CD4-positive, alpha-beta T cell (primary cell): Measurements from ENCODE around the gene CPLANE2. TPM values are rescaled to one million over a fixed set of nuclear protein-coding genes. Genes with fewer than 3 reads are reported as not detected.

Experiments used
- ATAC-seq: fragments of 200-7000 bp; cut with Tn5 transposase; one replicate; pipeline ENCODE4 v1.10.0; 2022; ENCODE audit warnings: mild to moderate bottlenecking; ENCODE audit not compliant: poor library complexity
- CTCF ChIA-PET: fragments of 350-600 bp; sonication (Branson Sonifier 250); formaldehyde crosslinking; loops from one replicate; lab custom pipeline; 2021; ENCODE audit warnings: antibody characterized with exemption, inconsistent platforms; lab: Charles Lee
- POLR2A ChIA-PET: fragments of 350-600 bp; sonication (Branson Sonifier 250); formaldehyde crosslinking; loops from one replicate; lab custom pipeline; 2021; ENCODE audit warnings: antibody characterized with exemption, inconsistent platforms; lab: Charles Lee
- DNase-seq, 14 experiments: peaks; one replicate each; pipeline ENCODE4 v3.0.0-alpha.2; 2013 to 2020; ENCODE audit warnings: mixed read lengths in 2 of 14
- H3K27ac ChIP-seq, 2 donors: one replicate each; pipeline versions ENCODE4 v1.5.1 to v1.7.0; 2013; ENCODE audit warnings: low read length in 2 of 2, low read depth in 1 of 2, mild to moderate bottlenecking in 1 of 2
- H3K27me3 ChIP-seq, 2 experiments: 1 replicate in 1 of 2; 2 replicates in 1 of 2; pipeline versions ENCODE4 v1.6.1 to v1.7.0; 2013; ENCODE audit warnings: low read length in 2 of 2, control low read depth in 1 of 2, mild to moderate bottlenecking in 1 of 2, moderate library complexity in 1 of 2; ENCODE audit not compliant: insufficient read depth in 2 of 2, control insufficient read depth in 1 of 2
- H3K36me3 ChIP-seq: one replicate; pipeline ENCODE4 v1.6.1; 2013; ENCODE audit warnings: low read length, control low read depth; ENCODE audit not compliant: insufficient read depth
- H3K4me1 ChIP-seq: one replicate; pipeline ENCODE4 v1.6.1; 2013; ENCODE audit warnings: low read length, control low read depth; ENCODE audit not compliant: insufficient read depth
- H3K4me3 ChIP-seq: one replicate; pipeline ENCODE4 v1.5.1; 2013; ENCODE audit warnings: mild to moderate bottlenecking, low read length, moderate library complexity
- H3K9me3 ChIP-seq, 2 experiments: 1 replicate in 1 of 2; 2 replicates in 1 of 2; pipeline versions ENCODE4 v1.6.1 to v1.7.0; 2013; ENCODE audit warnings: low read length in 2 of 2, mild to moderate bottlenecking in 2 of 2, control low read depth in 1 of 2, moderate library complexity in 1 of 2; ENCODE audit not compliant: control insufficient read depth in 1 of 2, insufficient read depth in 1 of 2
- H3K27ac Mint-ChIP-seq: one replicate; pipeline ENCODE4 v1.8.0; 2020; ENCODE audit warnings: mixed read lengths
- H3K27me3 Mint-ChIP-seq: one replicate; pipeline ENCODE4 v1.8.0; 2021; ENCODE audit warnings: mixed read lengths
- H3K36me3 Mint-ChIP-seq: one replicate; pipeline ENCODE4 v1.8.0; 2021; ENCODE audit warnings: low read depth, mixed read lengths
- H3K4me1 Mint-ChIP-seq: one replicate; pipeline ENCODE4 v1.8.0; 2021; ENCODE audit warnings: low read depth, mixed read lengths
- H3K4me3 Mint-ChIP-seq: one replicate; pipeline ENCODE4 v1.8.0; 2020; ENCODE audit warnings: mild to moderate bottlenecking, mixed read lengths
- H3K9me3 Mint-ChIP-seq: one replicate; pipeline ENCODE4 v1.8.0; 2020; ENCODE audit warnings: mixed read lengths
- CTCF ChIP-seq: fragments of 200-600 bp; IDR thresholded peaks from one replicate; pipeline ENCODE4 v1.8.0; 2022; ENCODE audit warnings: antibody characterized with exemption, mild to moderate bottlenecking
- intact Hi-C, 2 experiments: fragments of 100-400 bp; cut with DNase I in 1 of 2; cut with micrococcal nuclease in 1 of 2; formaldehyde crosslinking; loops; one replicate each; pipeline versions ENCODE4 v1.15.1 to v1.9.0; 2023 to 2025; cut with DNase I, micrococcal nuclease
- total RNA-seq, 174 experiments: library from RNA in 2 of 174; stranded (reverse) in 2 of 174; gene quantifications; one replicate each; pipeline ENCODE4 v1.2.3 and lab custom pipeline; 2021 to 2026

The CPLANE2 gene
- total RNA-seq, 2 experiments from 2014 or later: 5.3 to 8.4 TPM

DNA sequence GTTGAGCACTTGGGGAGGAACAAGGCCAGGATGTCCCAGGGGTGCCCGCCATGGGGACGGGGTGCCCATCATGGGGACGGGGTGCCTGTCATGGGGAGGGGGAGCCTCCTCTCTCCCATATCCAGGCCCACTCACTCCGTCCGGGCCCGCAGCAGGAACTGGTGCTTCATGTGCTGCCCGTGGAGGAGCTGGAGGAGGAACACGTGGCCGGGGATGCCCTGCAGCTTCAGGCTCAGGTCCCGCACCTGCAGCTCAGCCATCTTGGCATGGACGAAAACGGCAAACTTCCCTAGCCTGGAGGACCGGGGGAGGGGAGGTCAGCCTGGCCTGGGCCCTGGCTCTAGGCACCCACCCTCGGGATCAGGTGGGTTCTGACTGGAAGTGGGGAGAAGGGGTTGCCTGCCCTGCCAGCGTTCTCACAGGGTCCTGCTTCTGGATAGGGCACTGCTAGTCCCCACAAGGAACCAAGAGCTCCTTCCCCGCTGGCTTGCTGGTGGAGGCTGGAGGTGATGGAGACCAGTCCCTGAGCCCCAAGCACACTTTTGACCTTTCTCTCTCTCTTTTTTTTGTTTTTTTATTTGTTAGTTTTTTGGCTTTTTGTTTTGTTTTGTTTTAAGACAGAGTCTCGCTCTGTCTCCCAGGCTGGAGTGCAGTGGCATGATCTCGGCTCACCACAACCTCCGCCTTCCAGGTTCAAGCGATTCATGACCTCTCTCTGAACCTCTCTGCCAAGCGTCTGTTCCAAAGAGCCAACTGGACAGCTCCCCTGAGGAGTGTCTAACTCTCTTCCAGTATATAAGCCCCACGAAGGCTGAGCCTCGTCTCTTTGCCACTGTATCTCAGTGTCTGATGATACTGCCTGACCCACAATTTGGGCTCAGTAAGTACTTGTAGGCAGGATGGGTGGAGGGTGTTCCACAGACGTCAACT, 34.4 kb downstream of the CPLANE2 start:
- ATAC-seq (no peak), DNase-seq (no peak)

DNA sequence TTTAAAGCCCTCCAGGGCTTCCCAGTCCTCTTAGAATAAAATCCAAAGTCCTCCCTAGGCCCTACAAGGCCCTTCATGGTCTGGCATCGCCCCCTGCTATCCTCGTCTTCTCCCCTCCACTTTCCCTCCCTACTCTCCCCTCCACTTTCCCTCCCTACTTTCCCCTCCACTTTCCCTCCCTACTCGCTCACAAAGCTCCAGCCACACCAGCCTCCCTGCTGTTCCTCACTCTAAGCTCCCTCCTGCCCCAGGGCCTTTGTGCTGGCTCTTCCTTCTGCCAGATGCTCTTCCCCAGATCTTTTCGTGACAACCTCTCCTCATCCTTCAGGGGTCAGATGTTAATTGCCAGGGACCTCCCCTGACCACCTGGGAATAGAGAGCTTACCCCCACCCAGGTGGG, 37.3 kb downstream of the CPLANE2 start:
- POLR2A ChIA-PET: no interaction called here
- Histone ChIP-seq H3K36me3 (peaks cover 28% of the 10 kb centered on the region), H3K27ac (no peak overlapping the region), H3K4me3 (no peak overlapping the region), H3K27me3 (no peaks in the 10 kb centered on the region), H3K9me3 (no peaks in the 10 kb centered on the region), H3K4me1 (peaks cover 3% of the 10 kb centered on the region)
- H3K9me3 Mint-ChIP-seq: no peaks in the 10 kb centered on the region
- no peak overlapping the region for H3K4me3 Mint-ChIP-seq
- no peak for TF ChIP-seq CTCF
- H3K27me3 Mint-ChIP-seq: no peaks in the 10 kb centered on the region
- DNase-seq (no peak), ATAC-seq (no peak)
- peaks cover 33% of the 10 kb centered on the region for H3K36me3 Mint-ChIP-seq
- no peaks in the 10 kb centered on the region for H3K4me1 Mint-ChIP-seq
- intact Hi-C loops: loop anchor here in 1 of 2 experiments (10.0 kb wide), 1 partner anchor 855 kb away; the partner anchor contains the start of gene SDHB
- no peak overlapping the region for H3K27ac Mint-ChIP-seq
- CTCF ChIA-PET: no interaction called here

More for the DNA sequence above, 34.4 kb downstream of the CPLANE2 start:
- Histone ChIP-seq H3K4me1 (peaks cover 22% of the 10 kb centered on the region), H3K27me3 (no peaks in the 10 kb centered on the region), H3K36me3 (peaks cover 29% of the 10 kb centered on the region), H3K9me3 (no peaks in the 10 kb centered on the region), H3K4me3 (no peak overlapping the region), H3K27ac (no peak overlapping the region)
- no peak for TF ChIP-seq CTCF
- intact Hi-C loops: loop anchor here in 1 of 2 experiments (10.0 kb wide), 1 partner anchor 852 kb away; the partner anchor contains the start of gene SDHB
- Mint-ChIP-seq H3K9me3 (no peaks in the 10 kb centered on the region), H3K4me3 (no peak overlapping the region), H3K27me3 (no peaks in the 10 kb centered on the region), H3K27ac (no peak overlapping the region), H3K36me3 (peaks cover 35% of the 10 kb centered on the region), H3K4me1 (peaks cover 12% of the 10 kb centered on the region)
- ChIA-PET CTCF (no interaction called here), POLR2A (no interaction called here)

DNA sequence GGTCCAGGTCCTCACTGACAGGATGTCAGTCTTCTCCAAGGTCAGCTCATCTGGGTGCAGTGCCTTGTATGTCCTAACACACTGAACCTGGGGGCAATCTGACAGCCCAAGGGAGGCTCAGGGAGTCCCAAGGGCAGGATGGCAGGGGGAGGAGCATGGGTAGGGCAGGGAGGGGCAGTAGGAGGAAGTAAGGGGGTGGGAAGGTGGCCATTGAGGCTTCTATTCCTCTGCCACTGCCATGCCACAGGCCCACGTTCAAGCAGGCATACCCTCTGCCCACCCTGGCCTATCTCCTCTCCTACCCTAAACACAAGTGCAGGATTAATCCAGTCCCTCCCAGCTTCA, 37.9 kb downstream of the CPLANE2 start:
- peaks cover 31% of the 10 kb centered on the region for H3K36me3 Mint-ChIP-seq
- ChIA-PET POLR2A (no interaction called here), CTCF (no interaction called here)
- H3K4me3 ChIP-seq: no peak overlapping the region
- no peaks in the 10 kb centered on the region for H3K4me1 Mint-ChIP-seq
- H3K4me1 ChIP-seq: no peaks in the 10 kb centered on the region
- no peaks in the 10 kb centered on the region for H3K9me3 ChIP-seq
- no peaks in the 10 kb centered on the region for H3K27me3 ChIP-seq
- peaks cover 22% of the 10 kb centered on the region for H3K36me3 ChIP-seq
- H3K27ac Mint-ChIP-seq: no peak overlapping the region
- H3K9me3 Mint-ChIP-seq: no peaks in the 10 kb centered on the region
- intact Hi-C loops: no loop called here
- H3K27me3 Mint-ChIP-seq: no peaks in the 10 kb centered on the region
- no peak for ATAC-seq
- no peak for DNase-seq
- TF ChIP-seq CTCF: no peak
- H3K27ac ChIP-seq: no peak overlapping the region
- H3K4me3 Mint-ChIP-seq: no peak overlapping the region
